Measurements from ENCODE around the gene NOP53. TPM values are rescaled to one million over a fixed set of nuclear protein-coding genes. Genes with fewer than 3 reads are reported as not detected.

Gene NOP53
- total and polyA plus RNA-seq, 2 of the 13 experiments (the other 11 are each of a cell fraction or from before 2014, with no cell fraction given) = 53.9 to 141 TPM

DNA sequence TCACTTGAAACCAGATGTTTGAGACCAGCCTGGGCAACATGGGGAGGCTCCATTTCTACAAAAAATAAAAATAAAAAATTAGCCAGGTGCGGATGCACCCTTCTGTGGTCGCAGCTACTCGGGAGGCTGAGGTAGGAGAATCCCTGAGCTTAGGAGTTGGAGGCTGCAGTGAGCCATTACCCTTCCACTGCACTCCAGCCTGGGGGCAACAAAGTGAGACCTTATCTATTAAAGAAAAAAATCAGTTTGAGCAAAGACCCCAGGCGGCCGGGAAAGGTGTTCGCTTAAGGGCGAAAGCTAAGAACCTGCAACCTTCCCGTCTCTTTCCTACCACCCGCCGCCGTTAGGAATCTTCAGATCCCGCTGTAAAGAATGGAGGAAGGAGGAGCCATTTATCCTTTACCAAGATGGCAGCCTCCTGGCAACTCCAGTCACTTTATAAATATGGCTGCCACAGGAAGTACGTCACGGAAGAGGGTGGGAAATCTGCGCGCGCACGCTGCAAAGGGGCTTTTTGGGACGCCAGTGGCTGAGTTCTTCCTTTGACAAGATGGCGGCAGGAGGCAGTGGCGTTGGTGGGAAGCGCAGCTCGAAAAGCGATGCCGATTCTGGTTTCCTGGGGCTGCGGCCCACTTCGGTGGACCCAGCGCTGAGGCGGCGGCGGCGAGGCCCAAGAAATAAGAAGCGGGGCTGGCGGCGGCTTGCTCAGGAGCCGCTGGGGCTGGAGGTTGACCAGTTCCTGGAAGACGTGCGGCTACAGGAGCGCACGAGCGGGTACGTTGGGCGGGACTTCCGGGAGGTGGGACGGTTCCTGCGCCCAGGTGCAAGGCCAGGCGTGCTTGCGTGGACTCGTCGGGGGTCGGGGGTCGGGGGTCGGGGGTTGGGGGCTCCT lies at the start of gene NOP53 (continued):
- TF ChIP-seq, protein P1, sequence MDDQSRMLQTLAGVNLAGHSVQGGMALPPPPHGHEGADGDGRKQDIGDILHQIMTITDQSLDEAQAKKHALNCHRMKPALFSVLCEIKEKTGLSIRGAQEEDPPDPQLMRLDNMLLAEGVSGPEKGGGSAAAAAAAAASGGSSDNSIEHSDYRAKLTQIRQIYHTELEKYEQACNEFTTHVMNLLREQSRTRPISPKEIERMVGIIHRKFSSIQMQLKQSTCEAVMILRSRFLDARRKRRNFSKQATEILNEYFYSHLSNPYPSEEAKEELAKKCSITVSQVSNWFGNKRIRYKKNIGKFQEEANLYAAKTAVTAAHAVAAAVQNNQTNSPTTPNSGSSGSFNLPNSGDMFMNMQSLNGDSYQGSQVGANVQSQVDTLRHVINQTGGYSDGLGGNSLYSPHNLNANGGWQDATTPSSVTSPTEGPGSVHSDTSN (CRISPR knock-in tag; IDR thresholded peaks at IDR 0.05; ENCODE audit: borderline replicate concordance) = no peak
- TF ChIP-seq DNMT3B (CRISPR knock-in tag; conservative IDR thresholded peaks at IDR 0.05) (peak; percentile 68; the same call in 1 of the 2 replicates), HDAC2 (CRISPR knock-in tag; IDR thresholded peaks at IDR 0.05) (no peak), ZBTB38 (CRISPR knock-in tag; IDR thresholded peaks at IDR 0.05) (no peak), PAWR (CRISPR knock-in tag; IDR thresholded peaks at IDR 0.05; ENCODE audit: borderline replicate concordance) (no peak), NFYB (CRISPR knock-in tag; IDR thresholded peaks at IDR 0.05) (peak; percentile 49; the same call in 1 of the 2 replicates), ZNF746 (CRISPR knock-in tag; IDR thresholded peaks at IDR 0.05) (no peak), HOXA7 (CRISPR knock-in tag; IDR thresholded peaks at IDR 0.05) (no peak), ZBTB7A (CRISPR knock-in tag; IDR thresholded peaks at IDR 0.05) (no peak; the same call in 1 of the 2 replicates), SMAD3 (CRISPR knock-in tag; IDR thresholded peaks at IDR 0.05) (peak; percentile 80; the same call in 1 of the 2 replicates), RFX3 (CRISPR knock-in tag; IDR thresholded peaks at IDR 0.05) (no peak), TBP (CRISPR knock-in tag; IDR thresholded peaks at IDR 0.05) (no peak), ZNF850 (CRISPR knock-in tag; conservative IDR thresholded peaks at IDR 0.05) (no peak)
- TF ChIP-seq, protein P2, sequence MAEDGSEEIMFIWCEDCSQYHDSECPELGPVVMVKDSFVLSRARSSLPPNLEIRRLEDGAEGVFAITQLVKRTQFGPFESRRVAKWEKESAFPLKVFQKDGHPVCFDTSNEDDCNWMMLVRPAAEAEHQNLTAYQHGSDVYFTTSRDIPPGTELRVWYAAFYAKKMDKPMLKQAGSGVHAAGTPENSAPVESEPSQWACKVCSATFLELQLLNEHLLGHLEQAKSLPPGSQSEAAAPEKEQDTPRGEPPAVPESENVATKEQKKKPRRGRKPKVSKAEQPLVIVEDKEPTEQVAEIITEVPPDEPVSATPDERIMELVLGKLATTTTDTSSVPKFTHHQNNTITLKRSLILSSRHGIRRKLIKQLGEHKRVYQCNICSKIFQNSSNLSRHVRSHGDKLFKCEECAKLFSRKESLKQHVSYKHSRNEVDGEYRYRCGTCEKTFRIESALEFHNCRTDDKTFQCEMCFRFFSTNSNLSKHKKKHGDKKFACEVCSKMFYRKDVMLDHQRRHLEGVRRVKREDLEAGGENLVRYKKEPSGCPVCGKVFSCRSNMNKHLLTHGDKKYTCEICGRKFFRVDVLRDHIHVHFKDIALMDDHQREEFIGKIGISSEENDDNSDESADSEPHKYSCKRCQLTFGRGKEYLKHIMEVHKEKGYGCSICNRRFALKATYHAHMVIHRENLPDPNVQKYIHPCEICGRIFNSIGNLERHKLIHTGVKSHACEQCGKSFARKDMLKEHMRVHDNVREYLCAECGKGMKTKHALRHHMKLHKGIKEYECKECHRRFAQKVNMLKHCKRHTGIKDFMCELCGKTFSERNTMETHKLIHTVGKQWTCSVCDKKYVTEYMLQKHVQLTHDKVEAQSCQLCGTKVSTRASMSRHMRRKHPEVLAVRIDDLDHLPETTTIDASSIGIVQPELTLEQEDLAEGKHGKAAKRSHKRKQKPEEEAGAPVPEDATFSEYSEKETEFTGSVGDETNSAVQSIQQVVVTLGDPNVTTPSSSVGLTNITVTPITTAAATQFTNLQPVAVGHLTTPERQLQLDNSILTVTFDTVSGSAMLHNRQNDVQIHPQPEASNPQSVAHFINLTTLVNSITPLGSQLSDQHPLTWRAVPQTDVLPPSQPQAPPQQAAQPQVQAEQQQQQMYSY (CRISPR knock-in tag; IDR thresholded peaks at IDR 0.05) = peak; percentile 22; the same call in 1 of the 2 replicates
- TF ChIP-seq, protein P3, sequence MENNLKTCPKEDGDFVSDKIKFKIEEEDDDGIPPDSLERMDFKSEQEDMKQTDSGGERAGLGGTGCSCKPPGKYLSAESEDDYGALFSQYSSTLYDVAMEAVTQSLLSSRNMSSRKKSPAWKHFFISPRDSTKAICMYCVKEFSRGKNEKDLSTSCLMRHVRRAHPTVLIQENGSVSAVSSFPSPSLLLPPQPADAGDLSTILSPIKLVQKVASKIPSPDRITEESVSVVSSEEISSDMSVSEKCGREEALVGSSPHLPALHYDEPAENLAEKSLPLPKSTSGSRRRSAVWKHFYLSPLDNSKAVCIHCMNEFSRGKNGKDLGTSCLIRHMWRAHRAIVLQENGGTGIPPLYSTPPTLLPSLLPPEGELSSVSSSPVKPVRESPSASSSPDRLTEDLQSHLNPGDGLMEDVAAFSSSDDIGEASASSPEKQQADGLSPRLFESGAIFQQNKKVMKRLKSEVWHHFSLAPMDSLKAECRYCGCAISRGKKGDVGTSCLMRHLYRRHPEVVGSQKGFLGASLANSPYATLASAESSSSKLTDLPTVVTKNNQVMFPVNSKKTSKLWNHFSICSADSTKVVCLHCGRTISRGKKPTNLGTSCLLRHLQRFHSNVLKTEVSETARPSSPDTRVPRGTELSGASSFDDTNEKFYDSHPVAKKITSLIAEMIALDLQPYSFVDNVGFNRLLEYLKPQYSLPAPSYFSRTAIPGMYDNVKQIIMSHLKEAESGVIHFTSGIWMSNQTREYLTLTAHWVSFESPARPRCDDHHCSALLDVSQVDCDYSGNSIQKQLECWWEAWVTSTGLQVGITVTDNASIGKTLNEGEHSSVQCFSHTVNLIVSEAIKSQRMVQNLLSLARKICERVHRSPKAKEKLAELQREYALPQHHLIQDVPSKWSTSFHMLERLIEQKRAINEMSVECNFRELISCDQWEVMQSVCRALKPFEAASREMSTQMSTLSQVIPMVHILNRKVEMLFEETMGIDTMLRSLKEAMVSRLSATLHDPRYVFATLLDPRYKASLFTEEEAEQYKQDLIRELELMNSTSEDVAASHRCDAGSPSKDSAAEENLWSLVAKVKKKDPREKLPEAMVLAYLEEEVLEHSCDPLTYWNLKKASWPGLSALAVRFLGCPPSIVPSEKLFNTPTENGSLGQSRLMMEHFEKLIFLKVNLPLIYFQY (CRISPR knock-in tag; IDR thresholded peaks at IDR 0.05; ENCODE audit: borderline replicate concordance) = no peak
- TF ChIP-seq, protein P4, sequence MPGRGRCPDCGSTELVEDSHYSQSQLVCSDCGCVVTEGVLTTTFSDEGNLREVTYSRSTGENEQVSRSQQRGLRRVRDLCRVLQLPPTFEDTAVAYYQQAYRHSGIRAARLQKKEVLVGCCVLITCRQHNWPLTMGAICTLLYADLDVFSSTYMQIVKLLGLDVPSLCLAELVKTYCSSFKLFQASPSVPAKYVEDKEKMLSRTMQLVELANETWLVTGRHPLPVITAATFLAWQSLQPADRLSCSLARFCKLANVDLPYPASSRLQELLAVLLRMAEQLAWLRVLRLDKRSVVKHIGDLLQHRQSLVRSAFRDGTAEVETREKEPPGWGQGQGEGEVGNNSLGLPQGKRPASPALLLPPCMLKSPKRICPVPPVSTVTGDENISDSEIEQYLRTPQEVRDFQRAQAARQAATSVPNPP (CRISPR knock-in tag; IDR thresholded peaks at IDR 0.05) = no peak
- TF ChIP-seq, protein P5, sequence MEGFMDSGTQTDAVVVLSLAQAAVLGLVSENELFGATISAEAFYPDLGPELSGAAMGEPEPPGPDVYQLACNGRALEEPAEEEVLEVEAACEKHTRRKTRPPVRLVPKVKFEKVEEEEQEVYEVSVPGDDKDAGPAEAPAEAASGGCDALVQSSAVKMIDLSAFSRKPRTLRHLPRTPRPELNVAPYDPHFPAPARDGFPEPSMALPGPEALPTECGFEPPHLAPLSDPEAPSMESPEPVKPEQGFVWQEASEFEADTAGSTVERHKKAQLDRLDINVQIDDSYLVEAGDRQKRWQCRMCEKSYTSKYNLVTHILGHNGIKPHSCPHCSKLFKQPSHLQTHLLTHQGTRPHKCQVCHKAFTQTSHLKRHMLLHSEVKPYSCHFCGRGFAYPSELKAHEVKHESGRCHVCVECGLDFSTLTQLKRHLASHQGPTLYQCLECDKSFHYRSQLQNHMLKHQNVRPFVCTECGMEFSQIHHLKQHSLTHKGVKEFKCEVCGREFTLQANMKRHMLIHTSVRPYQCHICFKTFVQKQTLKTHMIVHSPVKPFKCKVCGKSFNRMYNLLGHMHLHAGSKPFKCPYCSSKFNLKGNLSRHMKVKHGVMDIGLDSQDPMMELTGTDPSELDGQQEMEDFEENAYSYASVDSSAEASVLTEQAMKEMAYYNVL (CRISPR knock-in tag; IDR thresholded peaks at IDR 0.05; ENCODE audit: borderline replicate concordance) = no peak
